GM12878 (cell line): ENCODE results near the gene PGAM2. TPM values are rescaled to one million over a fixed set of nuclear protein-coding genes. Genes with fewer than 3 reads are reported as not detected.
A peak's percentile ranks its signal among the peaks of the same experiment; 100 is the strongest.

Experiments used
- ATAC-seq: fragments of 200-7000 bp; cut with Tn5 transposase; 3 replicates; pipeline ENCODE4 v1.9.1; 2020; ENCODE audit warnings: mild to moderate bottlenecking, moderate library complexity
- BruUV-seq: library from RNA; stranded (reverse); fragments of 400-500 nt; replicated peaks from 2 replicates; lab custom pipeline; 2021; lab: Mats Ljungman, UMichigan
- CTCF ChIA-PET: fragments of 300-600 bp; sonication (Branson Sonifier 250); formaldehyde crosslinking; extraction: SDS; loops from one replicate; lab custom pipeline; 2021; ENCODE audit warnings: inconsistent platforms; lab: Yijun Ruan, JAX
- POLR2A ChIA-PET: fragments of 350-600 bp; formaldehyde crosslinking; extraction: SDS; loops from one replicate; lab custom pipeline; 2021; ENCODE audit warnings: inconsistent platforms; lab: Charles Lee
- RAD21 ChIA-PET: fragments of 300-600 bp; sonication (Branson Sonifier 250); formaldehyde crosslinking; loops from one replicate; lab custom pipeline; 2023; ENCODE audit warnings: antibody characterized with exemption; ENCODE audit not compliant: unreplicated experiment; lab: Charles Lee
- SMC1A ChIA-PET: fragments of 300-600 bp; sonication (Branson Sonifier 250); formaldehyde crosslinking; loops from one replicate; lab custom pipeline; 2023; ENCODE audit not compliant: unreplicated experiment, uncharacterized antibody; lab: Charles Lee
- DNase-seq: peaks from one replicate; pipeline ENCODE4 v3.0.0-alpha.2; 2011; ENCODE audit warnings: low read depth, low spot score
- FAIRE-seq: peaks from 3 replicates; lab custom pipeline; 2011; peaks lifted over from hg19 to GRCh38; lab: Jason Lieb, UNC
- H2AFZ ChIP-seq: 2 replicates; pipeline ENCODE4 v1.6.0; 2011; ENCODE audit warnings: low read depth, low read length, control low read depth; ENCODE audit not compliant: control insufficient read depth
- H3K27ac ChIP-seq: 2 replicates; pipeline ENCODE4 v1.5.1; 2011; ENCODE audit warnings: control low read depth; ENCODE audit not compliant: control insufficient read depth, insufficient read depth
- H3K27me3 ChIP-seq, 2 experiments: replicated peaks in 1 of 2; 2 replicates each; pipeline versions ENCODE4 v1.6.0 to v1.6.1; 2011; ENCODE audit warnings: low read length in 1 of 2; ENCODE audit not compliant: control insufficient read depth in 2 of 2, insufficient read depth in 2 of 2
- H3K36me3 ChIP-seq, 2 experiments: 2 replicates each; pipeline ENCODE4 v1.5.1; 2011; ENCODE audit warnings: low read length in 1 of 2; ENCODE audit not compliant: control insufficient read depth in 2 of 2, insufficient read depth in 2 of 2
- H3K4me1 ChIP-seq: 2 replicates; pipeline ENCODE4 v1.6.1; 2011; ENCODE audit warnings: mild to moderate bottlenecking, low read length, moderate library complexity, mixed read lengths; ENCODE audit not compliant: control insufficient read depth, insufficient read depth
- H3K4me2 ChIP-seq: 2 replicates; pipeline ENCODE4 v1.6.0; 2011; ENCODE audit warnings: control low read depth; ENCODE audit not compliant: control insufficient read depth, insufficient read depth
- H3K4me3 ChIP-seq: fragments of 200-600 bp; sonication (generic); 2 replicates; pipeline ENCODE4 v1.5.1; 2016
- H3K79me2 ChIP-seq: 2 replicates; pipeline ENCODE4 v1.6.0; 2011; ENCODE audit warnings: low read length; ENCODE audit not compliant: control insufficient read depth, insufficient read depth
- H3K9ac ChIP-seq: 2 replicates; pipeline ENCODE4 v1.8.0; 2011; ENCODE audit warnings: low read length, control low read depth, mixed read lengths; ENCODE audit not compliant: control insufficient read depth, insufficient read depth
- H3K9me3 ChIP-seq: replicated peaks from 3 replicates; pipeline ENCODE4 v1.5.1; 2011; ENCODE audit warnings: mild to moderate bottlenecking, low read length; ENCODE audit not compliant: control insufficient read depth, insufficient read depth
- H4K20me1 ChIP-seq: 2 replicates; pipeline ENCODE4 v1.6.0; 2011; ENCODE audit not compliant: control insufficient read depth, insufficient read depth
- CHD4 ChIP-seq: fragments of 200-600 bp; sonication (generic); IDR thresholded peaks from 2 replicates; pipeline ENCODE4 v1.6.1; 2016; ENCODE audit warnings: mild to moderate bottlenecking
- E2F4 ChIP-seq: IDR thresholded peaks from 2 replicates; pipeline ENCODE4 v1.6.1; 2012; ENCODE audit warnings: low read depth, low read length, improper control_type of control experiment
- IRF4 ChIP-seq: IDR thresholded peaks from 2 replicates; pipeline ENCODE4 v1.6.1; 2011; ENCODE audit warnings: low read depth, low read length
- KDM1A ChIP-seq: fragments of 200-600 bp; sonication (generic); IDR thresholded peaks from 2 replicates; pipeline ENCODE4 v1.6.1; 2016; ENCODE audit warnings: borderline replicate concordance
- POLR2A ChIP-seq: IDR thresholded peaks from 2 replicates; pipeline ENCODE4 v1.6.1; 2011; ENCODE audit warnings: low read depth, mild to moderate bottlenecking, low read length
- RFX5 ChIP-seq: IDR thresholded peaks from 2 replicates; pipeline ENCODE4 v1.6.1; 2011; ENCODE audit warnings: low read depth, low read length, improper control_type of control experiment
- USF1 ChIP-seq: IDR thresholded peaks from 2 replicates; pipeline ENCODE4 v1.6.1; 2011; ENCODE audit warnings: borderline replicate concordance, low read depth, mild to moderate bottlenecking, moderate library complexity, mixed read lengths, low read length; ENCODE audit not compliant: insufficient read depth; ENCODE audit errors: extremely low read length
- USF2 ChIP-seq: IDR thresholded peaks from 2 replicates; pipeline ENCODE4 v1.6.1; 2011; ENCODE audit warnings: low read depth, low read length, improper control_type of control experiment, borderline replicate concordance
- WGBS: methylation state at CpG from one replicate; pipeline ENCODE4 v1.1.6; 2016; ENCODE audit warnings: low lambda C conversion rate; ENCODE audit not compliant: insufficient replicate concordance, insufficient coverage; ENCODE audit errors: missing lambda C conversion rate; 5-methylcytosine and 5-hydroxymethylcytosine counted together
- in situ Hi-C: fragments of 300-500 bp; cut with MboI; formaldehyde crosslinking; loops from 9 replicates; pipeline ENCODE4 v1.14.3; 2018; ENCODE audit warnings: mixed read lengths
- intact Hi-C: fragments of 100-400 bp; cut with micrococcal nuclease; formaldehyde crosslinking; loops from one replicate; pipeline ENCODE4 v1.14.2; 2022; ENCODE audit not compliant: unreplicated experiment
- polyA plus RNA-seq, 11 experiments: library from polyadenylated mRNA; depleted of rRNA in 4 of 11; unstranded in 6 of 11; stranded (reverse) in 5 of 11; fragments of >200 nt; fragmentation: Nextera tagmentation in 4 of 11; fragmentation: Illumina TruSeq in 1 of 11; extraction: Ambion mirVana in 4 of 11; extraction: Trizol in 1 of 11; gene quantifications; 1 replicate in 1 of 11; 2 replicates in 10 of 11; pipeline versions ENCODE4 v1.2.1 to v1.2.3, GENCODE V29; 2011 to 2016; ENCODE audit warnings: inconsistent platforms in 2 of 11, missing spikeins in 2 of 11, low read depth in 1 of 11
- total RNA-seq, 4 experiments: library from RNA; depleted of rRNA in 3 of 4; stranded (reverse); fragments of >200 nt in 3 of 4; fragmentation: Illumina TruSeq in 1 of 4; extraction: Trizol in 1 of 4; gene quantifications; 2 replicates each; pipeline versions ENCODE4 v1.2.1 to v1.2.3, GENCODE V29; 2013 to 2021

The PGAM2 gene
- total and polyA plus RNA-seq, 10 of the 15 experiments (the other 5 are each of a cell fraction or from before 2014, with no cell fraction given) = not detected

- no peak for TF ChIP-seq USF2
- no peak for TF ChIP-seq E2F4
- no peak for TF ChIP-seq RFX5
- no peak for TF ChIP-seq IRF4
- no peak for TF ChIP-seq CHD4
- no peak for TF ChIP-seq KDM1A
Observed at GRCh38 chr7:44057181-44057848, 8.1 kb downstream of the PGAM2 start (continued).

- BruUV-seq = no TSS peak
- in situ Hi-C loops (no loop called here), intact Hi-C loops (no loop called here)
- SMC1A ChIA-PET = interaction anchor here (0.6 kb wide), 1 partner anchor 313 kb away, joined by 3 read pairs; no protein-coding TSS in a partner anchor
- Histone ChIP-seq H3K4me3 (no peak overlapping the region), H4K20me1 (peaks cover 3% of the 10 kb centered on the region; the same call in 1 of the 2 replicates), H3K9me3 (no peaks in the 10 kb centered on the region; the same call in 2 of the 3 replicates)
- ATAC-seq = no peak
- RAD21 ChIA-PET = no interaction called here
- WGBS = 100% methylated on average over 7 of the region's 7 CpGs
- TF ChIP-seq USF1 (no peak), POLR2A (peak; percentile 32)
- TF ChIP-seq, all 136 proteins: peak for 1
- Histone ChIP-seq H3K36me3 (peaks cover 40 to 61% of the 10 kb centered on the region in 2 experiments), H2AFZ (no peak overlapping the region), H3K27me3 (no peaks in the 10 kb centered on the region), H3K4me1 (peaks cover 24% of the 10 kb centered on the region), H3K4me2 (no peak overlapping the region), H3K79me2 (no peaks in the 10 kb centered on the region), H3K9ac (no peak overlapping the region), H3K27ac (no peak overlapping the region)
- DNase-seq = no peak
- FAIRE-seq = no peak
- ChIA-PET POLR2A (no interaction called here), CTCF (no interaction called here)
Observed at GRCh38 chr7:44056681-44057080, 8.7 kb downstream of the PGAM2 start.
